Measurements from ENCODE around the gene RBMS1.
A peak's percentile ranks its signal among the peaks of the same experiment; 100 is the strongest.

The RBMS1 gene

DNA sequence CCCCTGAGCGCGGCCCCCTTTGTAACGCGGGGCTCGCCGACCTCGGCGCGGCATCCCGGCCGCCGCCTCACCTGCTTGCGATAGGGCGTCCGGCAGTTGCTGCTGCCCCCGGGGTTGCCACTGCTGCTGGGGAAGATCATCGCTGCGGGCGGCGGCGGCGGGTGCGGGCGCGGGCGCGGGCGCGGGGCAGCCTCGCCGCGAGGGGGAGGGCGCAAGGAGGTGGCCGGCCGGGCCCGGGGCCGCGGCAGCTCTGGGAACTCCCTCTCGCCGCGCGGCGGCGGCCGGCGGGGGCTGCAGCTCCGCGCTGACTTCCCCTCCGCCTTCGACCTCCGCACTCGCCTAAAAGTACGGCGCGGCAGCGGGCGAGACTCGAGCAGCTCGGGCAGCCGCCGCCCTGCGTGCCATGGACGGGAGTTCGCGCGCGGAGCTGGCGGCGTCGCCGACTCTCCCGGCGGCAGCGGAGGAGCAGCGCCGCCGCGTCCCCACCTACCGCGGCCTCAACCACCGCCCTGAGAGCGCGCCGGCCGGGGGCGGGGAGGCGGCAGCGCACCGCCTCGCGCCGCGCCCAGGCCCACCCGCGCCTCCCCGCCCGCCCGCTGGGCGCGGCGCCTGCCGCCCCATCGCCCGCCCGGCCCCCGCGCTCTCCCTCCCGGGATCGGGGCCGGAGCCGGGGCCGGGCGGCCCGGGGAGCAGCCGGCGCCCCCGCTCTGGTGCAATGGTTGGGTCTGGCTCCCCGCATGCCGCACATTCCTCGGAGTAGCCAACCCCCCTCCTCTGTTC lies 86.0 kb downstream of the RBMS1 start:
- peak; percentile 26 for DNase-seq

- peak; percentile 24 for DNase-seq
Measured at GRCh38 chr2:160406591-160407392, 86.8 kb downstream of the RBMS1 start.

DNA sequence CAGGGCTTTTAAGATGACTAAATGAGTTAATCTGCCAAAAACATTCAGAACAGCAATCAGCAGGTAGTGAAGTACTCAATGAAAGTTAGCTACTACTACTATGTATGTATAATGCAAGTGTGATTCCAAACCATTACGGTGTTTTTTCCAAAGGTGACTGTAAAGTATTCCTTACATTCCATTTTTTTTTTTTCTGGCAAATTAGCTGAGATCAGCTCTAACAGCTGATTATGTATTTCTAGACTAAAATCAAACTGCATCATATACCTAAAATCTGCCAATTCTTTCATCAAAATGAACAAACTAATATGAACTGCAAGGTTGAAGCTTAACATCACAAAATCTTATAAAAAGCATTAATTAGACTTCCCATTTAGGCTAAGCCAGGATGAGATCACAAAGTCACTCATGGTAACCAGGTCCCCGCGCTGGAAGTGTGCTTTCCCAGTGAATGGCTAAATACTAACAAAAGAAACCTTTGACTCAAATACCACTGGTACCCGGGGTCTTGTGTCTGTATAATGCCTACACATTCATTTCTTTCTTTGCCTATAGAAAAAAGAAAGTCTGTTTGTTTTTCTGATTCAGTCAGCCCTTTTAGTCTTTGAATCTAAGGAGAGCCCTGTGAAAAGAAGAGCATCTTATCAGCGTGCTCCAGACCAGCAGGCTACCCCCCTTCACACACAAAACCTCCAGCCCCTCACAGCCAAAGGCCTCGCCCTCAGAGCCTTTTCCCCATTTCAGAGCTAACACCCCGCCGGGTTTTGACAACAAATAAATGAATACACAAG lies 88.3 kb downstream of the RBMS1 start:
- DNase-seq: no peak

- no peak for DNase-seq
Measured at GRCh38 chr2:160402997-160403979, 90.3 kb downstream of the RBMS1 start.

DNA sequence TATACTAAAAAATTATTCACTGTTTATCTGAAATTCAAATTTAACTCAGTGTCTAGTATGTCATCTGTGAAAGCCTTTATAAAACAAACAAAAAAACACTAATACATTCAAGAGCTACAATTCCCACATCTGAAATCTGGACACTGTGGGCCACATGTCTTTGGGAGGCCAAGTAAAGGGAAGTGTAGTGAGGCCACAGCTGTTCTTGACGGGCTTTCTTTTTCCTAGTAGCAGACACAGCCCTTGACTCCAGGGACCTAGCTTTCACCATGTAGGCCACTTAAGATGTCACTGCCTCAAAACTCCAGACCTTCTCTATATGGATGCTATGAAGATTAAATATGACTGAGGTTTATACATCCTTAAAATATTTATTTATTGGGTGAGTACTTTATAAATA lies 91.1 kb downstream of the RBMS1 start:
- DNase-seq: no peak

DNA sequence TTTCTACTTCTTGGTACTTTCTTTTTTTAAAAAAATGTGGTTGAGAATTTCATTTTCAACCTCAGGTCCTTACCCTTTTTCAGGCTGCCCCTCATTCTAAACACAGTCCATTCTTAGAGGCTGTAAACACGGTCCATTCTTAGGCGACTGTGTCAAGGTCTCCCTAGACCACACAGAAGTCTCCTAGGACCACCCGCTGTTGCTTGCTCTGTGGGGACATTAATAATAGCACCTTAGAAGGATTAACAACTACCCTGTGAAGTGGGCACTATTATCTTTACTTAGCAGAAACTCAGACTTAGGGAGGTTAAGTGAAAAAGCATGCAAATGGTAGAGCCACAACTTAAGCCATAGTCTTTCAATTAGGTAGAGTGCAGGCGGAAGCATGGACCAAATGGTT lies 91.7 kb downstream of the RBMS1 start:
- no peak for DNase-seq

GRCh38 chr2:160399880-160400279 lies 93.7 kb downstream of the RBMS1 start:
- DNase-seq: no peak

DNA sequence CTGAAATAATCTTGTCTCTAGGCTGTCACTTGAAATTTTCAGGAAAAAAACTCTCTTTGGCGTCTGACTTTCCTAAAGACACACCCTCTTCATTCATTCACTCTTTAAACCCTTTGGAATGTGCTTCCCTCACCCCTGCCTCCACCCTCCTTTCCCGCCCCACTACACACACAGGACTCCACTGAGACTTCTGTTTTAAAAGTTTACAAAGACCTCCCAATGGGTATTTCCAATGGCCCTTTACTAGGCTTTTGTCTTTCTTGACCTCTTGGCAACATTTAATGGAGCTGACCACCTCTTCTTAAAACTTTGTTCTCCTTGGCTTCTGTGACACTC lies 96.1 kb downstream of the RBMS1 start:
- no peak for DNase-seq

GRCh38 chr2:160394153-160394552 lies 99.5 kb downstream of the RBMS1 start:
- no peak for DNase-seq

DNA sequence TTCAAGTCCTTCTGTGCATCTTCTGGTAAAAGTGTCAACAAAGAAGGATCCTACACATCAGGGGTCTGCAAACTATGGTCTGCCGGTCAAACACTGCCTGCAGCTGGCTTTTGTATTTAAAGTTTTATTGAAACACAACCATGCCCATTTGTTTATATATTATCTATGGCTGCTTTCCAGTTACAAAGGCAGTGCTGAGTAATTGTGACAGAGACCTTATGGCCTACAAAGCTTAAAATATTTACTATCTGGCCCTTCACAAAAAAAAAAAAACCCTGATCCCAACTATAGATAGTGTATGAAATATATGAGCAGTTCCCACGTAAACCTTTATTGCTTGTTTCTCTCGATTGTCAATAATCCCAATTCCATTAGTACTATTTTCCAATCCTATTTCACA lies 101.4 kb downstream of the RBMS1 start:
- no peak for DNase-seq

- DNase-seq: no peak
Measured at GRCh38 chr2:160390544-160391455, 102.8 kb downstream of the RBMS1 start.

GRCh38 chr2:160389875-160390274 lies 103.7 kb downstream of the RBMS1 start:
- no peak for DNase-seq

DNA sequence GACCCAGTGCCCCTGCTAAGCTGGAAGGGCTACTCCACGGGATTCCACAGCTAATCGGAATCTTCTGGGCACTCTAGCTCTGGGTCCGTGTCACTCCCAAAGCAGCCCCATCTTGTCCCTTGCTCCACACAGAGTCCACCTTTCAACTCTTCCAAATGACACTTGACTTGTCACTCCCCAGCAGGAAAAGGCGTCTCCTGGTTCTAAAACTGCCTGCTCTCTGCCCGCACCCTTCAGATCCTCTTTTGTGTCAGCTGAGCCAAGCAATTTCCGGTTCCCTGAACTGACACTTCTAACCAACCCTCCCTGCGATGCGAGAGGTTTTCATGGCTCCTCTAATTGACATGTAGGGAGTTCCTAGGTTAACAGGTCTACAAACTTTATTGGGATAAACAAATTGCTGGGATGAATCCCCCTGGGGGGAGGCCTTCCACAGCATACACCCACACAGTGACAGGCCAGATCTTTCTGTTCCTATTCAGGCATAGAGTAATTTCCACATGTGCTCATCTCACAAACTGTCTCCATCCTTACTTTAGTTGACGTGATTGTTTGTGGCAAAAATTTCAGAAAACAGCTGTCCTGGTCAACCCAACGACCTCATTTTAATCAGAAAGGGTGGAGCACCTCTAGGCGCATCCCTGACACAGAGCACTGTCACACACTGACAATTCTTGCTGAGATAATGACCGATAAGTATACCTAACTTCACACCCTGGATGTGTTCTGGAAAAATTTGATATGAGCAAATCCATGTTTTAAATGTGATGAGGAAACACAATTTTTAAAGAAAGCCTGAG lies 104.9 kb downstream of the RBMS1 start:
- DNase-seq: no peak

DNA sequence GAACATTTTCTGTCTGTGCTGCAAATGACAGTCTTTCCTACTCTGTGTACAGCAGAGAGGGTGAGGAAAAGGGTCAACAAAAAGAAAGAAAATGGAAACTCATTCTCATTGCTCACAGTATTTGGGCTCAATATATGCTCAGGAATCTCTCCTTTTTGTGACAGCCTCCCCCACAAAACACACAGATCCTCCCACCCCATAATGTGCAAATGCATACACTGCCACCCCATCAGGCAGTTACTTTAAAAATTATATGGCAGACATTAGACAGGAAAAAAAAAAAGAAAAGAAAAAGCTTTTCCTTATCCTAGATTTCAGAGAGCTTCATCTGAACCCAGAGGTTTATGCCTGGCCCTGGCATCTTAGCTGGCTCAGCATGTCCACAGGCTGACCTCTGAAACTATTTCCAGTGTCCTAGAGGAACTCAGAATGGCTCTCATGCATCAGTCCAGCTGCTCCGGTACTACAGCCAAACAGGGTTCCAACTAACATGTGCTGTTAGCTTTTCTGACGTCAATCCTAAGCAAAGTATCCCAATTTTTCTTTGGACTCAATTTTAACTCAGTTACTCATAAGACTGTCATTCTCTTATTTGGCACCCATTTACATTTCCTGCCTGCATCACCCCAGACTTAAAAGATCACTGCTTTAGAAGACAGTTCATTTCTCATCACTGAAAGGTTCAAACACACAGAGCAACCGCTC lies 105.9 kb downstream of the RBMS1 start:
- no peak for DNase-seq

DNA sequence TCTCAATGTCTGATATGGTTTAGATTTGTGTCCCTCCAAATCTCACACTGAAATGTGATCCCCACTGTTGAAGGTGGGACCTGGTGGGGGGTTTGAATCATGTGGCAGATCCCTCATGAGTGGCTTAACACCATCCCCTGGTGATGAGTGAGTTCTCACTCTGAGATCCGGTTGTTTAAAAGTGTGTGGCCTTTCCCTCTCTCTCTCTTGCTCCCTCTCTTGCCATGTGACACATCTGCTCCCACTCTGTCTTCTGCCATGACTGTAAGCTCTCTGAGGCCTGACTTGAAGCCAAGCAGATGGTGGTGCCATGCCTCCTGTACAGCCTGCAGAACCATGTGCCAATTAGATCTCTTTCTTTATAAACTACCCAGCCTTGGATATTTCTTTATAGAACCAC lies 108.8 kb downstream of the RBMS1 start:
- DNase-seq: no peak

DNA sequence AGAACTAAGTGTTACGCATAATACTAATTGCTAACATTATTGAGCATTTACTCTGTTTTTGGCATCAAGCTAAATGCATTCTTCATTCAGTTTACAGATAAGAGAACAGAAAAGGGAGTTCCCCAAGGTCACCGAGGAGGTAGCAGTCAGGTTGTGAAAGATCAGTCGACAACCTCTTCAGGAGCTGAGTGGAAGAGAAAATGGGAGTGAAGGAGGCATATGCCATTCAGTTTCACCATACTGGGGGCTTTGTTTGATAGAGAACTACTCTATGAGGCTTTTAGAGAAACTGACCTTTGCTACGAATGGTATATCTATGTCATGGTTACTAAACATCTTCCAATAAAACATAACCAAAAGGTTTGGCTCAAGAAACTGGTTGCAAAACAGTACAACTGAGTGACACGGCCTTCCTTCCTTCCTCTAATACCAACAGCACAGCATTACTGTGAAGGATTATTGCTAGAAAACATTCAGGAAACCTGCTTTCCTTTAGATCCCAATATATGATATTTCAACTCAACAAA lies 112.1 kb downstream of the RBMS1 start:
- no peak for DNase-seq

DNA sequence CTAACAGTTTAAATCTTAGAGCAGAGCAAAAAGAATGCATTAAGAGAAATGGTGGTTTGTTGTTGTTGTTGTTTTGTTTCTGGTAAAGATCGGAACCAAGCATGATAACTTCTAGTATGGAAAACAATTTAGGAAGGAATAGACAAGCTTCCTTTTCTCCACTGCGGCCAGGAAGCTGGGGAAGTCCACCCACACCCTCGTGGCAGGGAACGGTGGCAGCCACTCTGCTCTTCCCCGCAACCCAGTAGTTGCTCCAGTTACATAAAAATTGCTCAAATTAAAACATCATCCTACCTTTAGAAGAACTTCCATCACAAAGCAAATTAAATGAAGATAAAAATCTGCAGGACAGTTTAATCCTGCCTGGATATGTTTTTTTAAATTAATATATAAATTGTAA lies 113.0 kb downstream of the RBMS1 start:
- DNase-seq: no peak

DNA sequence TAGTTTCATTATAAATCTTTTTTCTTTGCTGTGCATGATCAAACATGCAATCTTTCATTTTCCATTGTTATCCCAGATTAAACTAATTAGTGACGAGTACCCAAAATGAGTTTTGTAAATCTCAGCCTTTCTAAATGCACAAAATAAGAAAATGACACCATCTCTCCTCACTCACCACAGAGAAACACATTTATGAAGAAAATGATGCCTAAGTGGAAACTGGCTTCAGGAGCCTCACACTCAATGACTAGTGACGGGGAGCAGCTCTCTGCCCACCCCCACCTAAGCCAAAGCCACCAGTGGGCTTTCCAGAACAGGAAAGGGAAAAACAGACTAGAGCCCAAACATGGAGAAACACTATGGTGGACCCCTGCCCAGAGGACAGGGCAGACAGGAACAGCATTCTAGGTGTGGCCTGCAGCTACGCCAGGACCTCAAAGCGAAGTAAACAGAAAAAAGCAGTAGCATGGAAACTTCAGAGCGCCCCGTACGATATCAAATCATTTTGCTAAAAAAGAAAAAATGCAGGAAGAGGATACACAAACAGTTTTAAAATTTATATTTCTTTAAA lies 113.5 kb downstream of the RBMS1 start:
- DNase-seq: no peak

DNA sequence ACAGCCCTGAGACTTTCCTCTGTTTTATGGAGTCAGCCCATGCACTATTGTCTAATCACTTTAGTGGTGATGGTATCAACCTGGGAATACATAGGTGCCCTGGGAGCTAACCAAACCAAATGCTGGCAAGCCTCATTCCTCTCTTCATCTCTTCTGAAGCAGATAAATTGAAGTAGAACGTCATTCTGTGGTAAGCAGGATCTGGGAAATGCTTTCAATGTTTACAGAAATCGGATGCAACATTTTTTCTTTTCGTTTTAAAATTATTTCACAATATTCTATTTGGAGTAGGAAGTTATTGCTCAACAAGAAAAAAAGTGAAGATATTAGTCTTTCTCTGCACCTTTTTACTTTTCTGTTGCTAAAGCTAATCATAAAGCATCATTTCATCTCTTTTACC lies 114.2 kb downstream of the RBMS1 start:
- no peak for DNase-seq
